H9 (cell line): ENCODE data around the gene TMCC3. TPM values are rescaled to one million over a fixed set of nuclear protein-coding genes. Genes with fewer than 3 reads are reported as not detected.

Experiments
- DNase-seq: peaks from one replicate; pipeline ENCODE4 v3.0.0-alpha.2; 2017
- H2AFZ ChIP-seq: one replicate; pipeline ENCODE4 v1.6.1; 2013; ENCODE audit warnings: mild to moderate bottlenecking, low read length, control low read depth, moderate library complexity
- H2AK5ac ChIP-seq: 2 replicates; pipeline ENCODE4 v1.6.1; 2013; ENCODE audit warnings: low read length, control low read depth, mixed read lengths; ENCODE audit not compliant: insufficient read length
- H2BK120ac ChIP-seq: one replicate; pipeline ENCODE4 v1.6.1; 2013; ENCODE audit warnings: low read depth, mild to moderate bottlenecking, low read length, control low read depth, inconsistent platforms; ENCODE audit not compliant: poor library complexity, severe bottlenecking
- H2BK12ac ChIP-seq: 2 replicates; pipeline ENCODE4 v1.6.1; 2013; ENCODE audit warnings: low read length, control low read depth, mixed read lengths, low read depth; ENCODE audit not compliant: insufficient read length
- H2BK15ac ChIP-seq: 2 replicates; pipeline ENCODE4 v1.6.1; 2013; ENCODE audit warnings: low read depth, low read length, control low read depth
- H2BK20ac ChIP-seq: one replicate; pipeline ENCODE4 v1.6.1; 2013; ENCODE audit warnings: low read depth, mild to moderate bottlenecking, low read length, control low read depth, inconsistent platforms; ENCODE audit not compliant: poor library complexity, severe bottlenecking
- H2BK5ac ChIP-seq: 2 replicates; pipeline ENCODE4 v1.6.1; 2013; ENCODE audit warnings: low read length, control low read depth, mixed read lengths; ENCODE audit not compliant: insufficient read length
- H3K14ac ChIP-seq: 2 replicates; pipeline ENCODE4 v1.6.1; 2013; ENCODE audit warnings: low read length, control low read depth; ENCODE audit not compliant: insufficient read depth
- H3K18ac ChIP-seq: 2 replicates; pipeline ENCODE4 v1.6.1; 2013; ENCODE audit warnings: low read depth, mild to moderate bottlenecking, mixed read lengths, low read length, control low read depth; ENCODE audit not compliant: insufficient read length
- H3K23ac ChIP-seq: 2 replicates; pipeline ENCODE4 v1.6.1; 2013; ENCODE audit warnings: low read length, control low read depth, mixed read lengths, low read depth; ENCODE audit not compliant: insufficient read length
- H3K23me2 ChIP-seq: 2 replicates; pipeline ENCODE4 v1.6.1; 2013; ENCODE audit warnings: low read depth, mild to moderate bottlenecking, mixed read lengths, low read length, control low read depth; ENCODE audit not compliant: insufficient read length, poor library complexity, severe bottlenecking
- H3K27ac ChIP-seq: 2 replicates; pipeline ENCODE4 v1.5.1; 2013; ENCODE audit warnings: low read length, control low read depth, mixed read lengths, low read depth; ENCODE audit not compliant: insufficient read length
- H3K27me3 ChIP-seq: 2 replicates; pipeline ENCODE4 v1.6.1; 2013; ENCODE audit warnings: low read length, control low read depth, inconsistent platforms; ENCODE audit not compliant: insufficient read depth
- H3K4ac ChIP-seq: 2 replicates; pipeline ENCODE4 v1.6.1; 2013; ENCODE audit warnings: low read depth, mild to moderate bottlenecking, control low read depth, inconsistent platforms, low read length, moderate library complexity
- H3K4me1 ChIP-seq: 2 replicates; pipeline ENCODE4 v1.6.1; 2013; ENCODE audit warnings: low read length, control low read depth, inconsistent platforms; ENCODE audit not compliant: insufficient read depth
- H3K4me2 ChIP-seq: 2 replicates; pipeline ENCODE4 v1.6.1; 2013; ENCODE audit warnings: low read length, control low read depth, mixed read lengths; ENCODE audit not compliant: insufficient read length, insufficient read depth
- H3K56ac ChIP-seq: 2 replicates; pipeline ENCODE4 v1.6.1; 2013; ENCODE audit warnings: low read depth, mild to moderate bottlenecking, mixed read lengths, low read length, control low read depth; ENCODE audit not compliant: insufficient read length
- H3K79me1 ChIP-seq: 2 replicates; pipeline ENCODE4 v1.6.1; 2013; ENCODE audit warnings: low read depth, mild to moderate bottlenecking, moderate library complexity, low read length, control low read depth, inconsistent platforms; ENCODE audit not compliant: insufficient read depth, poor library complexity, severe bottlenecking
- H3K79me2 ChIP-seq: 2 replicates; pipeline ENCODE4 v1.6.1; 2013; ENCODE audit warnings: low read length, control low read depth, inconsistent platforms; ENCODE audit not compliant: insufficient read depth
- H3K9ac ChIP-seq: 2 replicates; pipeline ENCODE4 v1.6.1; 2013; ENCODE audit warnings: low read length, control low read depth, mixed read lengths; ENCODE audit not compliant: insufficient read length; ENCODE audit errors: extremely low read depth
- H3K9me3 ChIP-seq: one replicate; pipeline ENCODE4 v1.6.1; 2013; ENCODE audit warnings: low read depth, low read length, inconsistent platforms; ENCODE audit not compliant: control insufficient read depth
- H3T11ph ChIP-seq: one replicate; pipeline ENCODE4 v1.6.1; 2013; ENCODE audit warnings: mild to moderate bottlenecking, low read length, control low read depth, inconsistent platforms
- H4K20me1 ChIP-seq: one replicate; pipeline ENCODE4 v1.6.1; 2013; ENCODE audit not compliant: control insufficient read depth, insufficient read length, insufficient read depth
- H4K5ac ChIP-seq: 2 replicates; pipeline ENCODE4 v1.6.1; 2013; ENCODE audit warnings: low read depth, mild to moderate bottlenecking, mixed read lengths, low read length, control low read depth; ENCODE audit not compliant: insufficient read length
- H4K8ac ChIP-seq: replicated peaks from 2 replicates; pipeline ENCODE4 v1.6.1; 2013; ENCODE audit warnings: low read length, control low read depth, mixed read lengths, low read depth; ENCODE audit not compliant: insufficient read length
- H4K91ac ChIP-seq: 2 replicates; pipeline ENCODE4 v1.6.1; 2013; ENCODE audit warnings: low read depth, mild to moderate bottlenecking, moderate library complexity, mixed read lengths, low read length, control low read depth; ENCODE audit not compliant: insufficient read length
- H3K27ac Mint-ChIP-seq, 3 experiments: 2 replicates in 2 of 3; 3 replicates in 1 of 3; pipeline ENCODE4 v1.8.0; 2020 to 2021; ENCODE audit warnings: mixed read lengths in 3 of 3, mild to moderate bottlenecking in 1 of 3, moderate library complexity in 1 of 3
- H3K27me3 Mint-ChIP-seq: 2 replicates; pipeline ENCODE4 v1.8.0; 2021; ENCODE audit warnings: low read depth, mild to moderate bottlenecking, moderate library complexity, mixed read lengths
- H3K36me3 Mint-ChIP-seq, 3 experiments: 2 replicates in 2 of 3; 3 replicates in 1 of 3; pipeline ENCODE4 v1.8.0; 2020 to 2021; ENCODE audit warnings: low read depth in 3 of 3, mixed read lengths in 3 of 3; ENCODE audit not compliant: insufficient read depth in 1 of 3
- H3K4me1 Mint-ChIP-seq, 2 experiments: 2 replicates each; pipeline ENCODE4 v1.8.0; 2020; ENCODE audit warnings: mixed read lengths in 2 of 2
- H3K4me3 Mint-ChIP-seq, 2 experiments: 2 replicates in 1 of 2; 3 replicates in 1 of 2; pipeline ENCODE4 v1.8.0; 2020 to 2021; ENCODE audit warnings: mild to moderate bottlenecking in 2 of 2, mixed read lengths in 2 of 2, moderate library complexity in 1 of 2
- H3K9me3 Mint-ChIP-seq, 2 experiments: 2 replicates in 1 of 2; 3 replicates in 1 of 2; pipeline ENCODE4 v1.8.0; 2020; ENCODE audit warnings: mild to moderate bottlenecking in 2 of 2, mixed read lengths in 2 of 2, moderate library complexity in 1 of 2
- CTCF ChIP-seq: fragments of 200-600 bp; sonication (generic); conservative IDR thresholded peaks from 3 replicates; pipeline ENCODE4 v1.8.0; 2021; ENCODE audit warnings: antibody characterized with exemption, mild to moderate bottlenecking
- WGBS: extraction: QIAGEN DNeasy Blood & Tissue Kit; methylation state at CpG from one replicate; pipeline ENCODE4 v1.1.7; 2013; ENCODE audit warnings: missing lambda C conversion rate, low lambda C conversion rate, mixed read lengths; ENCODE audit not compliant: insufficient read length; ENCODE audit errors: extremely low coverage; 5-methylcytosine and 5-hydroxymethylcytosine counted together
- total RNA-seq: library from RNA; stranded (reverse); gene quantifications from 2 replicates; pipeline ENCODE4 v1.2.1, GENCODE V29; 2021

Gene TMCC3
- total RNA-seq, 1 experiment from 2014 or later: 0.87 TPM

GRCh38 chr12:94698578-94698977 lies 48.2 kb upstream of the TMCC3 start:
- Histone ChIP-seq H2BK20ac (no peak overlapping the region), H4K5ac (no peak overlapping the region), H3T11ph (no peak overlapping the region), H4K20me1 (no peaks in the 10 kb centered on the region), H3K9me3 (no peaks in the 10 kb centered on the region), H3K4me2 (no peak overlapping the region), H2AK5ac (no peak overlapping the region), H3K23me2 (no peaks in the 10 kb centered on the region), H3K14ac (no peak overlapping the region), H3K9ac (no peak overlapping the region), H3K4me1 (no peaks in the 10 kb centered on the region), H3K18ac (no peak overlapping the region), H2AFZ (no peak overlapping the region), H4K91ac (no peak overlapping the region), H3K27me3 (no peaks in the 10 kb centered on the region), H2BK5ac (no peak overlapping the region), H4K8ac (no peak overlapping the region), H3K79me1 (no peaks in the 10 kb centered on the region), H2BK120ac (no peak overlapping the region), H3K79me2 (no peaks in the 10 kb centered on the region), H3K27ac (no peak overlapping the region), H3K56ac (no peak overlapping the region), H2BK15ac (no peak overlapping the region), H3K23ac (no peak overlapping the region), H3K4ac (no peak overlapping the region), H2BK12ac (no peak overlapping the region)
- H3K27me3 Mint-ChIP-seq: peaks cover 1% of the 10 kb centered on the region; the same call in 1 of the 2 replicates
- H3K27ac Mint-ChIP-seq: no peak overlapping the region
- no peaks in the 10 kb centered on the region; a peak in 1 of 4 replicates for H3K4me1 Mint-ChIP-seq
- no peak overlapping the region for H3K4me3 Mint-ChIP-seq
- H3K9me3 Mint-ChIP-seq: no peaks in the 10 kb centered on the region; a peak in 1 of 5 replicates
- TF ChIP-seq CTCF: no peak
- WGBS: no CpG with 5 or more reads among the region's 3 CpGs
- no peaks in the 10 kb centered on the region for H3K36me3 Mint-ChIP-seq
- no peak for DNase-seq
